Middle frontal gyrus (tissue), 1 donor: ENCODE data around the gene SKI.
A peak's percentile ranks its signal among the peaks of the same experiment; 100 is the strongest.

Source experiments
- DNase-seq: peaks from one replicate; pipeline ENCODE4 v3.0.0-alpha.2; 2015; ENCODE audit warnings: low spot score; ENCODE audit errors: extremely low spot score

Gene SKI

GRCh38 chr1:2228157-2228594, at the start of gene SKI:
Gene SKI (plus strand): TSS chr1:2228319. CDS start chr1:2228767, 448 bp downstream.
- no peak for DNase-seq

- no peak for DNase-seq
Measured at GRCh38 chr1:2178875-2179274, 49.2 kb upstream of the SKI start.

- DNase-seq, result no peak
Measured at GRCh38 chr1:2179283-2180013, 48.7 kb upstream of the SKI start.

- DNase-seq, result no peak
Measured at GRCh38 chr1:2180297-2181245, 47.5 kb upstream of the SKI start.

- DNase-seq, result no peak
Measured at GRCh38 chr1:2181271-2181670, 46.8 kb upstream of the SKI start.

- DNase-seq, result no peak
Measured at GRCh38 chr1:2181752-2182151, 46.4 kb upstream of the SKI start.

GRCh38 chr1:2182376-2182775, 45.7 kb upstream of the SKI start:
- no peak for DNase-seq

GRCh38 chr1:2183937-2184334, 44.2 kb upstream of the SKI start:
- no peak for DNase-seq

- no peak for DNase-seq
Measured at GRCh38 chr1:2184531-2184930, 43.6 kb upstream of the SKI start.

- no peak for DNase-seq
Measured at GRCh38 chr1:2184934-2185333, 43.2 kb upstream of the SKI start.

GRCh38 chr1:2185880-2186855, 42.0 kb upstream of the SKI start:
- no peak for DNase-seq

GRCh38 chr1:2186901-2187300, 41.2 kb upstream of the SKI start:
- DNase-seq, result no peak

GRCh38 chr1:2187619-2188018, 40.5 kb upstream of the SKI start:
- no peak for DNase-seq

GRCh38 chr1:2188336-2188735, 39.8 kb upstream of the SKI start:
- DNase-seq, result no peak

GRCh38 chr1:2189459-2190425, 38.4 kb upstream of the SKI start:
- DNase-seq, result peak; percentile 79

- DNase-seq, result no peak
Measured at GRCh38 chr1:2190491-2190976, 37.6 kb upstream of the SKI start.

- peak; percentile 70 for DNase-seq
Measured at GRCh38 chr1:2192031-2192995, 35.8 kb upstream of the SKI start.

GRCh38 chr1:2193514-2194281, 34.4 kb upstream of the SKI start:
- no peak for DNase-seq
